Natural killer cell (primary cell): ENCODE data around the gene LSM8. TPM values are rescaled to one million over a fixed set of nuclear protein-coding genes. Genes with fewer than 3 reads are reported as not detected.

Source experiments
- ATAC-seq, 3 donors: fragments of 150-1000 bp in 2 of 3; fragments of 200-7000 bp in 1 of 3; cut with Tn5 transposase; 1 replicate in 1 of 3; 2 replicates in 2 of 3; pipeline ENCODE4 v1.10.0; 2021; ENCODE audit warnings: mild to moderate bottlenecking in 2 of 3, moderate library complexity in 2 of 3
- DNase-seq, 2 donors: peaks; one replicate each; pipeline versions ENCODE4 v3.0.0 to v3.0.0-alpha.2; 2013 to 2021; ENCODE audit warnings: mixed read lengths in 1 of 2
- H3K27ac ChIP-seq: one replicate; pipeline ENCODE4 v1.5.1; 2013; ENCODE audit warnings: mild to moderate bottlenecking, low read length
- H3K27me3 ChIP-seq: one replicate; pipeline ENCODE4 v1.6.1; 2013; ENCODE audit warnings: low read length; ENCODE audit not compliant: control insufficient read depth, insufficient read depth
- H3K36me3 ChIP-seq: one replicate; pipeline ENCODE4 v1.6.1; 2013; ENCODE audit warnings: low read length; ENCODE audit not compliant: control insufficient read depth, insufficient read depth
- H3K4me1 ChIP-seq: one replicate; pipeline ENCODE4 v1.6.1; 2013; ENCODE audit warnings: low read length; ENCODE audit not compliant: control insufficient read depth, insufficient read depth
- H3K4me3 ChIP-seq: one replicate; pipeline ENCODE4 v1.5.1; 2013; ENCODE audit warnings: low read length
- H3K9me3 ChIP-seq: one replicate; pipeline ENCODE4 v1.6.1; 2013; ENCODE audit warnings: low read length; ENCODE audit not compliant: control insufficient read depth, insufficient read depth
- H3K27ac Mint-ChIP-seq, 2 donors: one replicate each; pipeline ENCODE4 v1.8.0; 2022; ENCODE audit warnings: mild to moderate bottlenecking in 2 of 2, mixed read lengths in 2 of 2, moderate library complexity in 1 of 2
- H3K27me3 Mint-ChIP-seq, 2 donors: one replicate each; pipeline ENCODE4 v1.8.0; 2022; ENCODE audit warnings: low read depth in 2 of 2, mixed read lengths in 2 of 2
- H3K36me3 Mint-ChIP-seq: one replicate; pipeline ENCODE4 v1.8.0; 2022; ENCODE audit warnings: mixed read lengths
- H3K4me1 Mint-ChIP-seq, 2 donors: one replicate each; pipeline ENCODE4 v1.8.0; 2022; ENCODE audit warnings: mixed read lengths in 2 of 2
- H3K4me3 Mint-ChIP-seq: one replicate; pipeline ENCODE4 v1.8.0; 2022; ENCODE audit warnings: mild to moderate bottlenecking, moderate library complexity, mixed read lengths
- H3K9me3 Mint-ChIP-seq, 2 donors: one replicate each; pipeline ENCODE4 v1.8.0; 2022; ENCODE audit warnings: mixed read lengths in 2 of 2
- WGBS: methylation state at CpG from one replicate; pipeline ENCODE4 v1.1.7; 2013; ENCODE audit warnings: missing lambda C conversion rate; ENCODE audit not compliant: insufficient coverage; 5-methylcytosine and 5-hydroxymethylcytosine counted together
- intact Hi-C: fragments of 100-400 bp; cut with micrococcal nuclease; formaldehyde crosslinking; loops from one replicate; pipeline ENCODE4 v1.14.2; 2022
- total RNA-seq, 4 donors: library from RNA; stranded (reverse); fragments of 120-200 nt in 1 of 4; gene quantifications; one replicate each; pipeline versions ENCODE4 v1.2.3 to v1.2.4, GENCODE V29; 2013 to 2022
- TF ChIP-seq, protein P1 (sequence below): fragments of 200-600 bp; IDR thresholded peaks from one replicate; pipeline ENCODE4 v1.8.0; 2022; ENCODE audit warnings: antibody characterized with exemption

The LSM8 gene
- total RNA-seq, 3 donors from 2014 or later (not counting 1 experiment from before 2014, with no cell fraction given) = 43.5 to 55.8 (median 44.7) TPM

DNA sequence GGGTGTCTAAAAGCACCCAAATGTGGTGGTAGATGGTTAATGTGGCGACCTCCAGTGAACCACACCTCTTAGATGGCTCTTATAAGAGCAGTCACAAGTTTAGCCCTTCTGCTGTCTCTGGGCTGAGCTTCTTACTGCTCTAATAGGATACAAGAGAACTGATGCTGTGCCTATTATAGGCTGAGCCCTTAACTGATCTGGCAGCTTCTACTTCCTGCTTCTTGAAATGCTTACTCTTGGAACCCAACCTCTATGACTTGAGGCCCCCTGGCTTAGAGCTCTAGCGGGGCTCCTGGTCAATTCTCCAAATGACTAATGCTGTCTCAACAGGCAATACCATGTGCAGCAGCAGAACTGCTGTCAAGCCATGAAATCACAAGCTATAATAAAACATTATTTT is 35.0 kb upstream of the LSM8 start:
- no peaks in the 10 kb centered on the region for H3K4me1 ChIP-seq
- H3K9me3 Mint-ChIP-seq = no peaks in the 10 kb centered on the region
- no peaks in the 10 kb centered on the region for H3K36me3 Mint-ChIP-seq
- no peaks in the 10 kb centered on the region for H3K4me1 Mint-ChIP-seq
- H3K36me3 ChIP-seq = no peaks in the 10 kb centered on the region
- peaks cover under 1 to 20% of the 10 kb centered on the region in 2 donors for H3K27me3 Mint-ChIP-seq
- no peak for ATAC-seq
- intact Hi-C loops = no loop called here
- no peak overlapping the region for H3K4me3 Mint-ChIP-seq
- no peak for DNase-seq
- TF ChIP-seq, protein P1, sequence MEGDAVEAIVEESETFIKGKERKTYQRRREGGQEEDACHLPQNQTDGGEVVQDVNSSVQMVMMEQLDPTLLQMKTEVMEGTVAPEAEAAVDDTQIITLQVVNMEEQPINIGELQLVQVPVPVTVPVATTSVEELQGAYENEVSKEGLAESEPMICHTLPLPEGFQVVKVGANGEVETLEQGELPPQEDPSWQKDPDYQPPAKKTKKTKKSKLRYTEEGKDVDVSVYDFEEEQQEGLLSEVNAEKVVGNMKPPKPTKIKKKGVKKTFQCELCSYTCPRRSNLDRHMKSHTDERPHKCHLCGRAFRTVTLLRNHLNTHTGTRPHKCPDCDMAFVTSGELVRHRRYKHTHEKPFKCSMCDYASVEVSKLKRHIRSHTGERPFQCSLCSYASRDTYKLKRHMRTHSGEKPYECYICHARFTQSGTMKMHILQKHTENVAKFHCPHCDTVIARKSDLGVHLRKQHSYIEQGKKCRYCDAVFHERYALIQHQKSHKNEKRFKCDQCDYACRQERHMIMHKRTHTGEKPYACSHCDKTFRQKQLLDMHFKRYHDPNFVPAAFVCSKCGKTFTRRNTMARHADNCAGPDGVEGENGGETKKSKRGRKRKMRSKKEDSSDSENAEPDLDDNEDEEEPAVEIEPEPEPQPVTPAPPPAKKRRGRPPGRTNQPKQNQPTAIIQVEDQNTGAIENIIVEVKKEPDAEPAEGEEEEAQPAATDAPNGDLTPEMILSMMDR = no peak
- 69% methylated on average over 2 of the region's 2 CpGs for WGBS
- H3K9me3 ChIP-seq = no peaks in the 10 kb centered on the region
- no peak overlapping the region for H3K27ac Mint-ChIP-seq
- no peak overlapping the region for H3K27ac ChIP-seq
- no peaks in the 10 kb centered on the region for H3K27me3 ChIP-seq
- H3K4me3 ChIP-seq = no peak overlapping the region

DNA sequence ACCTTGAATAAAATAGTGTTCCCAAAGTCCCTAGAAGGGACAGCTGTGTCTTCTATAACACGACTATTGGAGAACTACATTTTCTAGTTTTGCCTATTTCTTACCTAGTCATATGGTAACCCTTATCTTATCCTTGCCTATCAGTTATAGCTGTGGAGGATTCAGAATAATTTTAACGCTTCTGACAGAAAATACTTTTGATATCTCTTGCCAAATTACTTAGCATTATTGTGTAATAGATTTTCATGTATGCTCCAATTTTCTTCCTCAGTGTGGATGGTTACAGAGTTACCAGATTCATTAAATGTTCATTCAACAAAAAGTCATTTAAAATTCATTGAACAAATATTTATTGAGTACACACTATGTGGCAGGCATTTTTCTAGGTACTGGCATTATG is 34.6 kb upstream of the LSM8 start:
- H3K36me3 Mint-ChIP-seq = no peaks in the 10 kb centered on the region
- ATAC-seq = no peak
- no peak overlapping the region for H3K27ac Mint-ChIP-seq

DNA sequence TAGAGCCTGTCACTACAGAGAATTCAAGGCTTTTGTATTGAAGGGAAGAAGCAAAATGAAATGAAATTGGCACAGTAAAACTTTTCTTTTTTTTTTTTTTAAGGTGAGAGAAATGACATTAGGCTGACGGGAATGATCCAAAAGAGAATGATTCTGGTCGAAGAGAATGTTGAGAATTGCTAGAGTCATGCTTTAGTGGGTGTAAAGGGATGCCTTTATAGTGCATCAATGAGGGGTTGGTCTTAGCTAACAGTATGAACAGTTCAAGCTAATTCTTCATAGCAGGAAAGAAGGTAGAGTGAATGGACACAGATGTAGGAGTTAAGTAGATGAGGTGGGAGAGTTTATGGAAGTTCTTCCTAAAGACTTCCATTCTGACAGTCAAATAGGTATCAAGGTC is 32.3 kb upstream of the LSM8 start:
- intact Hi-C loops = loop anchor here (5.0 kb wide), 1 partner anchor 1219 kb away; no protein-coding TSS in a partner anchor
- TF ChIP-seq, protein P1 = no peak
- WGBS = 89% methylated on average over 2 of the region's 2 CpGs

More for the DNA sequence above, 34.6 kb upstream of the LSM8 start:
- no peak for DNase-seq
- Histone ChIP-seq H3K9me3 (no peaks in the 10 kb centered on the region), H3K27me3 (no peaks in the 10 kb centered on the region), H3K4me3 (no peak overlapping the region), H3K27ac (no peak overlapping the region), H3K36me3 (no peaks in the 10 kb centered on the region), H3K4me1 (no peaks in the 10 kb centered on the region)
- H3K27me3 Mint-ChIP-seq = peaks cover 0 to 22% of the 10 kb centered on the region in 2 donors
- TF ChIP-seq, protein P1 = no peak
- H3K4me1 Mint-ChIP-seq = no peaks in the 10 kb centered on the region
- intact Hi-C loops = no loop called here
- H3K9me3 Mint-ChIP-seq = no peaks in the 10 kb centered on the region
- no peak overlapping the region for H3K4me3 Mint-ChIP-seq
- WGBS = no CpG with 5 or more reads among the region's 2 CpGs

DNA sequence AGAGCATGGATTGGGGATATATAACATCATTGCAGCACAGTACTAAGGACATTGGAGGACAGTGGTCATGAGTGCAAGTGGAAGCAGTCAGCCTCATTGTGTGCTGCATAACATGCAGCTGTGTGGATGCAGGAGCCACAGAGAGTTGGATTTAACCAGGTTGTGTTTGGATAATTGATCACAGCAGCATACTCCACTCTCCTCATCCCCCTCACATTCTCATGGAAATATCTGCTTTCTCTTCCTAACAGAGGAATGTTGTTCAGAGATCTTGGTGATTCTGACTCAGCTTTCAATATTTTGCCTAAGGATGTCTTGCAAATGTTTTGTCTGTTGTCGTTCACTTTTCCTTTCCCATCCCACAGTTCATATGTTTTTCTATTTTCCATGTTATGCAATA is 31.8 kb upstream of the LSM8 start:
- H3K4me1 ChIP-seq = no peaks in the 10 kb centered on the region
- H3K27me3 ChIP-seq = no peaks in the 10 kb centered on the region
- H3K9me3 ChIP-seq = no peaks in the 10 kb centered on the region
- Mint-ChIP-seq H3K9me3 (no peaks in the 10 kb centered on the region), H3K4me3 (no peak overlapping the region), H3K36me3 (no peaks in the 10 kb centered on the region), H3K4me1 (no peaks in the 10 kb centered on the region), H3K27me3 (peaks cover 15 to 31% of the 10 kb centered on the region in 2 donors), H3K27ac (no peak overlapping the region)
- TF ChIP-seq, protein P1 = no peak
- WGBS = 60% methylated on average over 1 of the region's 1 CpG
- intact Hi-C loops = loop anchor here (5.0 kb wide), 1 partner anchor 1220 kb away; no protein-coding TSS in a partner anchor
- no peak overlapping the region for H3K4me3 ChIP-seq
- no peak overlapping the region for H3K27ac ChIP-seq
- H3K36me3 ChIP-seq = no peaks in the 10 kb centered on the region
- no peak for DNase-seq
- no peak for ATAC-seq

More for the DNA sequence above, 32.3 kb upstream of the LSM8 start:
- H3K9me3 ChIP-seq = no peaks in the 10 kb centered on the region
- no peaks in the 10 kb centered on the region for H3K27me3 ChIP-seq
- Mint-ChIP-seq H3K4me1 (no peaks in the 10 kb centered on the region), H3K27ac (no peak overlapping the region), H3K27me3 (peaks cover 15 to 31% of the 10 kb centered on the region in 2 donors), H3K36me3 (no peaks in the 10 kb centered on the region), H3K9me3 (no peaks in the 10 kb centered on the region), H3K4me3 (no peak overlapping the region)
- H3K27ac ChIP-seq = no peak overlapping the region
- no peak for DNase-seq
- no peaks in the 10 kb centered on the region for H3K4me1 ChIP-seq
- H3K4me3 ChIP-seq = no peak overlapping the region
- no peaks in the 10 kb centered on the region for H3K36me3 ChIP-seq
- no peak for ATAC-seq
